GM21723 (cell line): ENCODE measurements around the gene CRTAP.
"Not testable (repeated sequence)": the region's sequence is repeated elsewhere in the genome, so short reads cannot be mapped to it uniquely, and the experiment has no call there.

Experiments used
- ATAC-seq: cut with Tn5 transposase; IDR thresholded peaks from one replicate; pipeline ENCODE4 v1.9.1; 2021; ENCODE audit warnings: mild to moderate bottlenecking, moderate library complexity; ENCODE audit not compliant: unreplicated experiment

The CRTAP gene

GRCh38 chr3:33113772-33114621 is at the start of gene CRTAP:
TSS of gene CRTAP (plus strand) at chr3:33114014. CDS start at chr3:33114078, 64 bp downstream.
- ATAC-seq: peak; percentile 81

- no peak for ATAC-seq
Measured at GRCh38 chr3:33064929-33065328, 48.9 kb upstream of the CRTAP start.

- no peak for ATAC-seq
Measured at GRCh38 chr3:33067484-33067883, 46.3 kb upstream of the CRTAP start.

GRCh38 chr3:33069862-33070261 is 44.0 kb upstream of the CRTAP start:
- ATAC-seq: not testable (repeated sequence)

DNA sequence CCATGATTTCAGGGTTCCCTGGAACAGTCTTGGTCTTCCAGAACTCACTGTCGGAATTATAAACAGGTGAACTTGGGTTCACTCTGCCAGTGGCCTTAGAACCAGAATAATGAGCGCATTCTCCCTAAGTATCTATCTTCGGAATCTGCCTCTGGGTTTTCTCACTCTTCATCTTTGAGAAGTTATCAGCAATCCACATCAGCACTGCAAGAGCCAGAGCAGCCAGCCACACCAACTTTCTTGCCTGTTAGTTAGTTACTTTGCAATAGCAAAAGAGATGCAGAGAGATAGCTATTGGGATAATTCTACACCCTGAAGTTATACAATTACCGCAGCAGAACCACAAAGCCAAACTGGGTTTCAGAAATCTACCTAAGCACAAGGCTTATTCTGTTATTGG is 42.6 kb upstream of the CRTAP start:
- no peak for ATAC-seq

DNA sequence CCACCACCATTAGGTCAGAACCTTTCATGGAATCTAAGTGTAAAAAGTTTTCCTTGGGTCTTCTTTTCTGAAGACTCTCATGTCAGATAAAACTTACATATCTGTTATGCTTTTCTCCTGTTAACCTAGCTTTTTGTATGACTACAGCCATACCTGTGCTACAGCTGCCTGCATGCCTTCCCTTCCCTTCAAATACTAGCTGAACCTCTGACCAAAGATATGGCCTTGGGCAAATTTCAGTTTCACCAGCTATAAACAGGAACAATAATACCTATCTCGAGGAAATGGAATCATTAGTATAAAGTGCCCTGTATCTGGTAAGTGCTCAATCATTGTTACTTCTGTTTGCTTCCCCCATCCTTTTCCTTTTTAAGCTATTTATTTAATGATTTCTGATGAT is 41.9 kb upstream of the CRTAP start:
- ATAC-seq: no peak

DNA sequence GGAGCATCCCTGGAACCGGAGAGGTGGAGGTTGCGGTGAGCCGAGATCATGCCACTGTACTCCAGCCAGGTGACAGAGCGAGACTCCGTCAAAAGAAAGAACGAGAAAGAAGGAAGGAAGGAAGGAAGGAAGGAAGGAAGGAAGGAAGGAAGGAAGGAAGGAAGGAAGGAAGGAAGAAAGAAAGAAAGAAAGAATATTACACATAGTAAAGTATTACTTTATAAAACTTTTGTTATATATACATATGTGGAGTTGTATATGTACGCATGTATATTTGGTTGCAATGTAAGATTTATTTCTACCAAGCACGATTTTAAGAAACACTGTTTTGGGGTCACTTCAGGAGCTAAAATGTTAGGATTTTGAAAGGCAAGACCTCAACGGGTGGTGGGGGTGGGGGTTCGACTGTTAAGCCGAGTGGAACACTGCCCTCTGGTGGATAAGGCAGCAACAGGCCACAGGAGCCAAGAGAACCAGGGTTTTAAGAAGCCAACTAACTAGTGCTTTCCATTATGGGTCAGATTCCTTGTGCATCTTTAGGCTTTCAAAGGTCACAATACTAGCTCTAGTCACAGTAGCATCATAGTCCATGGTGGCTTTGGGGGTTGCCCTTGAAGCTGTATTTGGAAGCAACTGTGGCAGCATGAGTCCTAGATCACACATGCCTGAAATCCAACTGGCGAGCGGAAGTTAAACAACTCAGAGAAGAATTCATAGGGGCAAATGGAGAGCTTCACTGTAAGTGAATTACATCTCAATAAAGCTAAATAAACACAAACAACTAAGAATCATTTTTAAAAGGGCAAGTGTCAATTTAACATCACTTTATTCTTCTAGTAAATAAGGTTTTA is 39.4 kb upstream of the CRTAP start:
- peak; percentile 68 for ATAC-seq

GRCh38 chr3:33075995-33076394 is 37.8 kb upstream of the CRTAP start:
- no peak for ATAC-seq

- no peak for ATAC-seq
Measured at GRCh38 chr3:33076952-33077351, 36.9 kb upstream of the CRTAP start.

DNA sequence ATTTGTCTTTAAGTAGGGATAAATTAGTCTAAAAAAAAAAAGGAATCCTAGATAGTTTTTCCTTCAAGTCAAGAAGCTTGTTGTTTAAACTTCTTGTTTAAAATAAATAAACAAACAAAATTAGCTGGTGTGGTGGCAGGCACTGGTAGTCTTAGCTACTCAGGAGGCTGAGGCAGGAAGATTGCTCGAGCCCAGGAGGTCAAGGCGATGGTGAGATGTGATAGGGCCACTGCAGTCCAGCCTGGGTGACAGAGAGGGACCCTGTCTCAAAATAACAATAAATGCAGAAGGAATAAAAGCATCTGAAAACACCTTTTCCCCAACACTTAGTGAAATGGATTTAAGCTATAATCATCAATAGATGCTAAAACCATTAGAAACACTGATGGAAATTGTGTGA is 35.8 kb upstream of the CRTAP start:
- ATAC-seq: no peak

DNA sequence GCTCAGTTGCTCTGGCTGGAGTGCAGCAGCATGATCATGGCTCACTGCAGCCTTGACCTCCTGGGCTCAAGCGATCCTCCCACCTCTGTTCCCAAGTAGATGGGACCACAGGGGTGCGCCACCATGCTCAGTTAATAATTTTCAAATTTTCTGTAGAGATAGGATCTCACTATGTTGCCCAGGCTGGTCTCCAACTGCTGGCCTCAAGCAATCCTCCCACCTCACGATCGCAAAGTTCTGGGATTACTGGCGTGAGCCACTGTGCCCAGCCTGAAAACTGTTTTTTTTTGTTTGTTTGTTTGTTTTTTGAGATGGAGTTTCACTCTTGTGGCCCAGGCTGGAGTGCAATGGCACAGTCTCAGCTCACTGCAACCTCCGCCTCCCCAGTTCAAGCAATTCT is 34.0 kb upstream of the CRTAP start:
- ATAC-seq: not testable (repeated sequence)

DNA sequence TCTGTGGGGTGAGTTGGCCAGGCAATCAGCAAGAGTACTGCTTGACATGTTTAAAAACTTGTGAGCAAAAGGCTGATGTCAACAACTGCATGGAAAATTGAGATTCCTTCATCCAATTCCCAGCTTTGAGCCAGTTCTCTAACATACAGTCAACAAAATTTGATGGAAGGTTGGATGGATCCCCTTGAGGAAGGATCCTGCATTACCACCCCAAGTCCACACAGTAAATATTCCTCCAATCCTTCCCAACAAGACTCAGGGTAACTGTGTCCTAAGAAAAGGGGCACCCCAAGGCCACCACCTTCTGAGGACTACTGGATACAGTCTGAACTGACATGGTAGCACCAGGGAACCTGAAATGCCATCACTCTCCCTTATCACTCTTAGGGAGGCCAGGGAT is 32.0 kb upstream of the CRTAP start:
- ATAC-seq: no peak

- ATAC-seq: no peak
Measured at GRCh38 chr3:33083958-33084357, 29.9 kb upstream of the CRTAP start.

DNA sequence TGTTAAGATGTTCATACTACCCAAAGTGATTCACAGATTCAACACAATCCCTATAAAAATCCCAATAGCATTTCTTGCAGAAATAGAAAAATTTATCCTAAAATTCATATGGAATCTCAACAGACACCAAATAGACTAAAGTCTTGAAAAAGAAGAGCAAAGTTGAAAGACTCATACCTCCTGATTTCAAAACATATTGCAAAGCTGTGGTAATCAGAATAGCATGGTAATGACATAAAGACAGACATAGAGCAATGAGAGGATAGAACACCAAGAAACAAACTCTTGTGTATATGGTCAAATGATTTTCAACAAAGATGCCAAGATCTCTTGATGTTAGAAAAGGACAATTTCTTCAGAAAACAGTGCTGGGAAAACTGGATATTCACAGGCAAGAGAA is 25.1 kb upstream of the CRTAP start:
- no peak for ATAC-seq

DNA sequence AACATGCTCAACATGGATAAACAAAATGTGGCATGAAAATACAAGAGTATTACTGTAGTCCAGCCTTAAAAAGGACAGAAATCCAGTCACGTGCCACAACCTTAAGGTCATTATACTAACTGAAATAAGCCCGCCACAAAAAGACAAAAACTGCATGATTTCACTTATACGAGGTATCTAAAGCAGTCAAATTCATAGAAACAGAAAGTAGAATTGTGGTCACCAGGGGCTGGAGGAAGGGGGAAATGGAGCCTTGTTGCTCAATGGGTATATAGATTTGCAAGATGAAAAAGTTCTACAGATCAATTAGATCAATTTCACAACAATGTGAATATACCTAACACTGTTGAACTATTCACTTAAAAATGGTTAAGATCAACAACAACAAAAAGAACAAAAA is 24.3 kb upstream of the CRTAP start:
- peak; percentile 92 for ATAC-seq

GRCh38 chr3:33091746-33092145 is 22.1 kb upstream of the CRTAP start:
- ATAC-seq: no peak

GRCh38 chr3:33092496-33093254 is 21.1 kb upstream of the CRTAP start:
- ATAC-seq: no peak

DNA sequence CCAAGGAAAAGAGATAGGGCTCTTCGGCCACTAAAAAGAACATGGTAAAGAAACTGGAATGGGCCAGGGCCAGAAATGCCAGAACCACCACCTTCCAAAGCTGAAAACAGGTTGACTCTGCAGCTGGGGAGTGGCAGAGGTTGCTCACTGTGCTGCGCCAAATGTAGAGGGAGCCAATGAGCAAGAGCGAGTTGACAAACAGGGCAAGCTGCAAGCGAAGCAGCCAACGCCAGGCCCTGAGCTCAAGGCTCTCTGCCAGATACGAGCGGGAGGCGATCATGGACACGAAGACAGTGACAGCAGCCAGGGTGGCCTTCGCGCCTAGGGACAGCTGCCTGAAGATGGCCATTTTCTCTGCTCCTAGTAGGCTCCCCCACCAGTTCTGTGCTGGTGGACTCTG is 20.0 kb upstream of the CRTAP start:
- ATAC-seq: no peak

- no peak for ATAC-seq
Measured at GRCh38 chr3:33095436-33095835, 18.4 kb upstream of the CRTAP start.

DNA sequence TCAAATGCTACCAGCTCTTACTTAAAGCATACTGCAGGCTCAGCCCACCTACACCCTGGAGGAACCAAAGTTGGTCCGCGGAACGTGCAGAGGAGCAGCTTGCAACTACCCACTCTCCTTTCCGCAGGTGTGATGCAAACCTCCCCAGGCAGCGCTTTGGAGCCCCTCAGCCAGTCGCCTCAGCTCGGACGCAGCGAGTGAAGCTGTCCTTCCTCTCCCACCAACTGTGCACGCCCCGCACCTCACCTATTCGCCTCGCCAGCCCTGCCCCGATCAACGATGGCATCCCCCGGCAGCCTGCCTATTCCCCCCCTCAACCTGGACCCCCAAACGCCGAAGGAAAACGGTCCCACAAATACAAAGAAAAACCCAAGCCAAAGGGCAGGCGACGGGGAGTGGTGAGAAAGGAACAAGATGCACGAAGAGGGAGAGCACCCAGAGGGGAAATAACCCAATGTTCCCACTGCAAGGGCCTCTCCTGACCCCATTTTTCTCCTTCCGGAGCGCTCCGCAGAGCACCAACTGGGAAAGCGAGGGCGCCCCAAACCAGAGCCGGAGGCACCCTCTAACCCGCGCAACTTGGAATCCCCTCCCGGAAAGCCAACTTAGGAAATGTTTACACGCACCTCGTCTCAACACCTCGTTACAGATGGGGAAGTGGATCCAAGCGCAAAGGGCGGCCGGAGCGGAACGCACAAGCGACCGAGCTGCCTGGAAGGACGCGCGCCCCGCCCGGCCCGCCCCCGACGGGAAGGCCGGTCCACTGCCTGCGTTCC is 17.5 kb upstream of the CRTAP start:
- ATAC-seq: peak; percentile 52
